Measurements from ENCODE around the gene RNF112. TPM values are rescaled to one million over a fixed set of nuclear protein-coding genes. Genes with fewer than 3 reads are reported as not detected.

RNF112 gene
- total RNA-seq, 1 experiment from 2014 or later = 0.81 TPM

- Histone ChIP-seq H3K23me2 (ENCODE audit: insufficient read length, low read depth, low read length, poor library complexity, severe bottlenecking) (peaks cover 7% of the 10 kb centered on the region), H3K4me1 (ENCODE audit: insufficient read depth, low read length) (peaks cover 2% of the 10 kb centered on the region; the same call in 1 of the 2 replicates), H2BK120ac (ENCODE audit: low read depth, low read length, poor library complexity, severe bottlenecking) (no peak overlapping the region), H2AK5ac (ENCODE audit: insufficient read length, low read length) (no peak overlapping the region), H3K79me2 (ENCODE audit: insufficient read depth, low read length) (peaks cover 4% of the 10 kb centered on the region; the same call in 1 of the 2 replicates), H3K9ac (ENCODE audit: extremely low read depth, insufficient read length, low read length) (peak overlapping the region; percentile 73), H3K23ac (ENCODE audit: insufficient read length, low read depth, low read length) (no peak overlapping the region), H3K56ac (ENCODE audit: insufficient read length, low read depth, low read length) (no peak overlapping the region), H2BK5ac (ENCODE audit: insufficient read length, low read length) (no peak overlapping the region), H3K18ac (ENCODE audit: insufficient read length, low read depth, low read length) (peak overlapping the region; percentile 74), H2BK12ac (ENCODE audit: insufficient read length, low read depth, low read length) (no peak overlapping the region), H2AFZ (ENCODE audit: low read length) (no peak overlapping the region), H2BK20ac (ENCODE audit: low read depth, low read length, poor library complexity, severe bottlenecking) (no peak overlapping the region), H3K79me1 (ENCODE audit: insufficient read depth, low read depth, low read length, poor library complexity, severe bottlenecking) (peaks cover 6% of the 10 kb centered on the region), H3K4me2 (ENCODE audit: insufficient read depth, insufficient read length, low read length) (peak overlapping the region; percentile 93), H4K20me1 (ENCODE audit: control insufficient read depth, insufficient read depth, insufficient read length) (no peaks in the 10 kb centered on the region), H3K9me3 (ENCODE audit: control insufficient read depth, low read depth, low read length) (no peaks in the 10 kb centered on the region), H3K27ac (ENCODE audit: insufficient read length, low read depth, low read length) (peak overlapping the region; percentile 42), H4K8ac (replicated peaks; ENCODE audit: insufficient read length, low read depth, low read length) (no peak overlapping the region), H3K4ac (ENCODE audit: low read depth, low read length) (no peak overlapping the region), H3K27me3 (ENCODE audit: insufficient read depth, low read length) (no peaks in the 10 kb centered on the region), H3K14ac (ENCODE audit: insufficient read depth, low read length) (peak overlapping the region; percentile 79; the same call in 1 of the 2 replicates), H4K5ac (ENCODE audit: insufficient read length, low read depth, low read length) (no peak overlapping the region), H3T11ph (ENCODE audit: low read length) (no peak overlapping the region), H4K91ac (ENCODE audit: insufficient read length, low read depth, low read length) (no peak overlapping the region), H2BK15ac (ENCODE audit: low read depth, low read length) (no peak overlapping the region)
- H3K27me3 Mint-ChIP-seq (ENCODE audit: low read depth) = no peaks in the 10 kb centered on the region
- TF ChIP-seq CTCF (conservative IDR thresholded peaks at IDR 0.05) = no peak
- no CpG with 5 or more reads among the region's 67 CpGs for WGBS (ENCODE audit: extremely low coverage, insufficient read length, low lambda C conversion rate)
- H3K27ac Mint-ChIP-seq = peak overlapping the region; percentile 98 to 99 (median 99)
- H3K4me1 Mint-ChIP-seq = peaks cover 13 to 23% of the 10 kb centered on the region in 2 experiments
- H3K36me3 Mint-ChIP-seq (ENCODE audit: insufficient read depth in 1 of 3, low read depth in 3 of 3) = peaks cover 22 to 40% (median 36%) of the 10 kb centered on the region in 3 experiments; a peak in 6 of 7 replicates
- peak; percentile 100 for DNase-seq
- peak overlapping the region; percentile 97 to 98 for H3K4me3 Mint-ChIP-seq
- no peaks in the 10 kb centered on the region for H3K9me3 Mint-ChIP-seq
Measured at GRCh38 chr17:19377602-19378415, 33.2 kb upstream of the RNF112 start.

Measured in H9 (cell line).